ENCODE results near the gene TBC1D22A. TPM values are rescaled to one million over a fixed set of nuclear protein-coding genes. Genes with fewer than 3 reads are reported as not detected.

TBC1D22A gene
- total RNA-seq, 1 donor from 2014 or later: 24.2 TPM

- Mint-ChIP-seq H3K27me3 (ENCODE audit: low read depth, unreplicated experiment) (no peaks in the 10 kb centered on the region), H3K4me1 (ENCODE audit: low read depth, unreplicated experiment) (peaks cover 5% of the 10 kb centered on the region), H3K4me3 (ENCODE audit: unreplicated experiment) (no peak overlapping the region), H3K9me3 (ENCODE audit: unreplicated experiment) (no peaks in the 10 kb centered on the region), H3K36me3 (ENCODE audit: low read depth, unreplicated experiment) (peaks cover 6% of the 10 kb centered on the region), H3K27ac (ENCODE audit: unreplicated experiment) (no peak overlapping the region)
- H3K4me1 ChIP-seq (ENCODE audit: insufficient read depth, low read length): peaks cover 6% of the 10 kb centered on the region
- H4K20me1 ChIP-seq (ENCODE audit: insufficient read depth, low read length): peaks cover 83% of the 10 kb centered on the region
- H3K9ac ChIP-seq (ENCODE audit: low read length): no peak overlapping the region
- H3K36me3 ChIP-seq (ENCODE audit: insufficient read depth, low read length): peaks cover 5% of the 10 kb centered on the region
- TF ChIP-seq, protein P1, sequence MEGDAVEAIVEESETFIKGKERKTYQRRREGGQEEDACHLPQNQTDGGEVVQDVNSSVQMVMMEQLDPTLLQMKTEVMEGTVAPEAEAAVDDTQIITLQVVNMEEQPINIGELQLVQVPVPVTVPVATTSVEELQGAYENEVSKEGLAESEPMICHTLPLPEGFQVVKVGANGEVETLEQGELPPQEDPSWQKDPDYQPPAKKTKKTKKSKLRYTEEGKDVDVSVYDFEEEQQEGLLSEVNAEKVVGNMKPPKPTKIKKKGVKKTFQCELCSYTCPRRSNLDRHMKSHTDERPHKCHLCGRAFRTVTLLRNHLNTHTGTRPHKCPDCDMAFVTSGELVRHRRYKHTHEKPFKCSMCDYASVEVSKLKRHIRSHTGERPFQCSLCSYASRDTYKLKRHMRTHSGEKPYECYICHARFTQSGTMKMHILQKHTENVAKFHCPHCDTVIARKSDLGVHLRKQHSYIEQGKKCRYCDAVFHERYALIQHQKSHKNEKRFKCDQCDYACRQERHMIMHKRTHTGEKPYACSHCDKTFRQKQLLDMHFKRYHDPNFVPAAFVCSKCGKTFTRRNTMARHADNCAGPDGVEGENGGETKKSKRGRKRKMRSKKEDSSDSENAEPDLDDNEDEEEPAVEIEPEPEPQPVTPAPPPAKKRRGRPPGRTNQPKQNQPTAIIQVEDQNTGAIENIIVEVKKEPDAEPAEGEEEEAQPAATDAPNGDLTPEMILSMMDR (IDR thresholded peaks at IDR 0.05; ENCODE audit: insufficient read depth, low read depth, low read length): no peak
- no peak for TF ChIP-seq EZH2 (IDR thresholded peaks at IDR 0.05; ENCODE audit: insufficient read depth, low read length)
- no peaks in the 10 kb centered on the region for H3K27me3 ChIP-seq (ENCODE audit: insufficient read depth, low read length)
- peaks cover 3% of the 10 kb centered on the region for H3K79me2 ChIP-seq (ENCODE audit: insufficient read depth, low read length)
- no peaks in the 10 kb centered on the region for H3K9me3 ChIP-seq (ENCODE audit: insufficient read depth, low read depth, low read length)
- H2AFZ ChIP-seq (ENCODE audit: low read depth, low read length): no peak overlapping the region
- no peak overlapping the region for H3K4me3 ChIP-seq (ENCODE audit: insufficient read depth, low read depth, low read length)
- FAIRE-seq: peak; percentile 23
- no peak overlapping the region for H3K27ac ChIP-seq (ENCODE audit: low read depth, low read length)
- no peak overlapping the region for H3K4me2 ChIP-seq (ENCODE audit: low read length)
- DNase-seq (ENCODE audit: low read depth): no peak
Observed at GRCh38 chr22:47009304-47010101, 247.1 kb downstream of the TBC1D22A start.

- peaks cover 77% of the 10 kb centered on the region for H4K20me1 ChIP-seq (ENCODE audit: insufficient read depth, low read length)
Observed at GRCh38 chr22:47010211-47010610, 247.8 kb downstream of the TBC1D22A start.

More at GRCh38 chr22:47010211-47010610, 247.8 kb downstream of the TBC1D22A start:
- H3K36me3 ChIP-seq (ENCODE audit: insufficient read depth, low read length): peaks cover 5% of the 10 kb centered on the region
- peaks cover 6% of the 10 kb centered on the region for H3K36me3 Mint-ChIP-seq (ENCODE audit: low read depth, unreplicated experiment)
- no peak overlapping the region for H3K4me2 ChIP-seq (ENCODE audit: low read length)
- H3K9me3 Mint-ChIP-seq (ENCODE audit: unreplicated experiment): no peaks in the 10 kb centered on the region
- peaks cover 6% of the 10 kb centered on the region for H3K4me1 ChIP-seq (ENCODE audit: insufficient read depth, low read length)
- H3K4me3 Mint-ChIP-seq (ENCODE audit: unreplicated experiment): no peak overlapping the region
- H3K9me3 ChIP-seq (ENCODE audit: insufficient read depth, low read depth, low read length): no peaks in the 10 kb centered on the region
- DNase-seq (ENCODE audit: low read depth) (no peak), FAIRE-seq (no peak)
- H3K27ac Mint-ChIP-seq (ENCODE audit: unreplicated experiment): no peak overlapping the region
- H3K4me3 ChIP-seq (ENCODE audit: insufficient read depth, low read depth, low read length): no peak overlapping the region
- no peak overlapping the region for H2AFZ ChIP-seq (ENCODE audit: low read depth, low read length)
- no peaks in the 10 kb centered on the region for H3K27me3 Mint-ChIP-seq (ENCODE audit: low read depth, unreplicated experiment)
- H3K79me2 ChIP-seq (ENCODE audit: insufficient read depth, low read length): peaks cover 3% of the 10 kb centered on the region
- no peak overlapping the region for H3K27ac ChIP-seq (ENCODE audit: low read depth, low read length)
- H3K27me3 ChIP-seq (ENCODE audit: insufficient read depth, low read length): no peaks in the 10 kb centered on the region
- H3K9ac ChIP-seq (ENCODE audit: low read length): no peak overlapping the region
- TF ChIP-seq EZH2 (IDR thresholded peaks at IDR 0.05; ENCODE audit: insufficient read depth, low read length): no peak
- TF ChIP-seq, protein P1 (IDR thresholded peaks at IDR 0.05; ENCODE audit: insufficient read depth, low read depth, low read length): no peak
- H3K4me1 Mint-ChIP-seq (ENCODE audit: low read depth, unreplicated experiment): peaks cover 5% of the 10 kb centered on the region

All from astrocyte (in vitro differentiated cells and primary cell).